ENCODE measurements around the gene MRAS. TPM values are rescaled to one million over a fixed set of nuclear protein-coding genes. Genes with fewer than 3 reads are reported as not detected.

Gene MRAS
- total RNA-seq, 2 donors from 2014 or later: 58.6 to 62.3 TPM

DNA sequence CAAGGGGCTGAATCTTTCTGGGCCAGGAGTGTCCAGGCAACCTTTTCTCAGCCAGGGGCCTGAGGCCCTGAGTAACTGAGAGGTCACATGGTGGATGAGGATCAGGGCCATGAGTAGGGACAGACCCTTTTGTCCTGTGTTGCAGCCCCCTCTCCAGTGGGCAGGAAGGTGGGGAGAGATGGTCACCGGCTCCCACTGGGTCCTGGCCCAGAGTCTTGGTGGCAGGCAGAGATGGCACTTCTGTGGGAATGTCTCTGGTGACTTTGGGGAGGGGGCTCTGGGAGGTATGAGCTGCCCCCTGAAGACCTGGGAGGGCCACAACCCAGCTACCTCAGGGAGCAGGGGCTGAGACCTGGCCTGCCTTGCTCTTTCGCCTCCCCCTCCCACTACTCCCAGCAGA, 92.9 kb downstream of the MRAS start:
- TF ChIP-seq, protein P1, sequence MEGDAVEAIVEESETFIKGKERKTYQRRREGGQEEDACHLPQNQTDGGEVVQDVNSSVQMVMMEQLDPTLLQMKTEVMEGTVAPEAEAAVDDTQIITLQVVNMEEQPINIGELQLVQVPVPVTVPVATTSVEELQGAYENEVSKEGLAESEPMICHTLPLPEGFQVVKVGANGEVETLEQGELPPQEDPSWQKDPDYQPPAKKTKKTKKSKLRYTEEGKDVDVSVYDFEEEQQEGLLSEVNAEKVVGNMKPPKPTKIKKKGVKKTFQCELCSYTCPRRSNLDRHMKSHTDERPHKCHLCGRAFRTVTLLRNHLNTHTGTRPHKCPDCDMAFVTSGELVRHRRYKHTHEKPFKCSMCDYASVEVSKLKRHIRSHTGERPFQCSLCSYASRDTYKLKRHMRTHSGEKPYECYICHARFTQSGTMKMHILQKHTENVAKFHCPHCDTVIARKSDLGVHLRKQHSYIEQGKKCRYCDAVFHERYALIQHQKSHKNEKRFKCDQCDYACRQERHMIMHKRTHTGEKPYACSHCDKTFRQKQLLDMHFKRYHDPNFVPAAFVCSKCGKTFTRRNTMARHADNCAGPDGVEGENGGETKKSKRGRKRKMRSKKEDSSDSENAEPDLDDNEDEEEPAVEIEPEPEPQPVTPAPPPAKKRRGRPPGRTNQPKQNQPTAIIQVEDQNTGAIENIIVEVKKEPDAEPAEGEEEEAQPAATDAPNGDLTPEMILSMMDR (IDR thresholded peaks at IDR 0.05): no peak

GRCh38 chr3:138441742-138442141, 93.4 kb downstream of the MRAS start:
- no peaks in the 10 kb centered on the region for H3K9me3 ChIP-seq
- ATAC-seq (ENCODE audit: insufficient number of reproducible peaks, low FRiP score, low read depth) (no peak), DNase-seq (ENCODE audit: low spot score) (no peak)
- H3K27ac ChIP-seq: no peak overlapping the region
- no peaks in the 10 kb centered on the region for H3K27me3 ChIP-seq (replicated peaks; ENCODE audit: insufficient read depth)
- H3K4me3 ChIP-seq: no peak overlapping the region
- no peaks in the 10 kb centered on the region for H3K36me3 ChIP-seq
- TF ChIP-seq, protein P1 (IDR thresholded peaks at IDR 0.05): no peak
- peaks cover 0 to 8% of the 10 kb centered on the region in 2 donors for H3K4me1 ChIP-seq (ENCODE audit: control insufficient read depth in 1 of 2, low read depth in 2 of 2)

More for the DNA sequence above, 92.9 kb downstream of the MRAS start:
- H3K4me3 ChIP-seq: no peak overlapping the region
- H3K27me3 ChIP-seq (replicated peaks; ENCODE audit: insufficient read depth): no peaks in the 10 kb centered on the region
- no peak for DNase-seq (ENCODE audit: low spot score)
- no peak for ATAC-seq (ENCODE audit: insufficient number of reproducible peaks, low FRiP score, low read depth)
- H3K36me3 ChIP-seq: no peaks in the 10 kb centered on the region
- H3K4me1 ChIP-seq (ENCODE audit: control insufficient read depth in 1 of 2, low read depth in 2 of 2): peaks cover 0 to 8% of the 10 kb centered on the region in 2 donors
- no peaks in the 10 kb centered on the region for H3K9me3 ChIP-seq
- no peak overlapping the region for H3K27ac ChIP-seq

- H3K27me3 ChIP-seq (replicated peaks; ENCODE audit: insufficient read depth): no peaks in the 10 kb centered on the region
- H3K36me3 ChIP-seq: no peaks in the 10 kb centered on the region
- DNase-seq (ENCODE audit: low spot score): no peak
- TF ChIP-seq, protein P1 (IDR thresholded peaks at IDR 0.05): no peak
- peaks cover 0 to 8% of the 10 kb centered on the region in 2 donors for H3K4me1 ChIP-seq (ENCODE audit: control insufficient read depth in 1 of 2, low read depth in 2 of 2)
- no peaks in the 10 kb centered on the region for H3K9me3 ChIP-seq
- no peak for ATAC-seq (ENCODE audit: insufficient number of reproducible peaks, low FRiP score, low read depth)
- no peak overlapping the region for H3K4me3 ChIP-seq
- no peak overlapping the region for H3K27ac ChIP-seq
These were observed 94.1 kb downstream of the MRAS start for GRCh38 chr3:138442433-138442832.

DNA sequence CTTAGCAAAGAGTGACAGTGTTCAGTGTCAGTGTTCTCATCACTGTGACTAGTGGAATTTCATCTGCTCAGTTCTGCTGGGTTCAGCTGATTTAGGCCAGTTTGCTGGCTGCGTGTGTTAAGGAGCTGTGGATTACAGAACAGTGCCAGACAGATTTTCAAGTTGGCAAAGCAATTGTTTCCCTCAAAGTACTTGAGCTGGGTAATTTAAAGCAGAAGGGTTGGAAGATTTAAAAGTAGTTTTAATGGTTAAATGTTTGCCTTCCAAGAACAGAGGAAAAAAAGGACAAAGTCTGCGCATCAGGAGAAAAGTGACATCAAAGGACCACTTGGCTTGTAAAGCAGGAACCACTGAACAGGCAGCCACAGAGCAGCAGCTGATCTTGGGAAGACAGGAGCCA, 94.7 kb downstream of the MRAS start:
- TF ChIP-seq, protein P1 (IDR thresholded peaks at IDR 0.05): no peak
- ATAC-seq (ENCODE audit: insufficient number of reproducible peaks, low FRiP score, low read depth) (no peak), DNase-seq (ENCODE audit: low spot score) (no peak)
- Histone ChIP-seq H3K27ac (no peak overlapping the region), H3K27me3 (replicated peaks; ENCODE audit: insufficient read depth) (no peaks in the 10 kb centered on the region), H3K36me3 (no peaks in the 10 kb centered on the region), H3K4me1 (ENCODE audit: control insufficient read depth in 1 of 2, low read depth in 2 of 2) (peaks cover 0 to 8% of the 10 kb centered on the region in 2 donors), H3K4me3 (no peak overlapping the region), H3K9me3 (no peaks in the 10 kb centered on the region)

- H3K36me3 ChIP-seq: no peaks in the 10 kb centered on the region
- H3K27me3 ChIP-seq (replicated peaks; ENCODE audit: insufficient read depth): no peaks in the 10 kb centered on the region
- no peaks in the 10 kb centered on the region for H3K9me3 ChIP-seq
- TF ChIP-seq, protein P1 (IDR thresholded peaks at IDR 0.05): no peak
- DNase-seq (ENCODE audit: low spot score): no peak
- peaks cover 0 to 8% of the 10 kb centered on the region in 2 donors for H3K4me1 ChIP-seq (ENCODE audit: control insufficient read depth in 1 of 2, low read depth in 2 of 2)
- no peak overlapping the region for H3K27ac ChIP-seq
- H3K4me3 ChIP-seq: no peak overlapping the region
- no peak for ATAC-seq (ENCODE audit: insufficient number of reproducible peaks, low FRiP score, low read depth)
These were observed 95.4 kb downstream of the MRAS start for GRCh38 chr3:138443521-138444503.

Data from thoracic aorta (tissue), 2 donors.